HEK293 (cell line): ENCODE results near the gene GNL2.
A peak's percentile ranks its signal among the peaks of the same experiment; 100 is the strongest.

Source experiments
- CTCF ChIA-PET: fragments of 350-600 bp; formaldehyde crosslinking; extraction: SDS; loops from one replicate; lab custom pipeline; 2021; ENCODE audit warnings: antibody characterized with exemption; lab: Yijun Ruan, JAX
- POLR2A ChIA-PET: fragments of 300-600 bp; formaldehyde crosslinking; extraction: SDS; loops from one replicate; lab custom pipeline; 2020; ENCODE audit warnings: antibody characterized with exemption, inconsistent platforms; lab: Yijun Ruan, JAX
- H3K27ac ChIP-seq: fragments of 200-500 bp; sonication (Bioruptor generic); 2 replicates; pipeline ENCODE4 v1.5.1; 2014; ENCODE audit warnings: low read depth, low read length, control low read depth, inconsistent platforms; ENCODE audit errors: extremely low read depth
- H3K36me3 ChIP-seq, 2 experiments: fragments of 200-500 bp in 1 of 2; sonication (Bioruptor generic) in 1 of 2; 1 replicate in 1 of 2; 2 replicates in 1 of 2; pipeline ENCODE4 v1.5.1; 2014 to 2017; ENCODE audit warnings: inconsistent platforms in 2 of 2, low read length in 2 of 2; ENCODE audit not compliant: control insufficient read depth in 2 of 2, insufficient read depth in 1 of 2
- H3K4me1 ChIP-seq: fragments of 200-500 bp; sonication (Bioruptor generic); 2 replicates; pipeline ENCODE4 v1.5.1; 2014; ENCODE audit warnings: mild to moderate bottlenecking, low read length, inconsistent platforms; ENCODE audit not compliant: control insufficient read depth, insufficient read depth
- H3K4me3 ChIP-seq: 2 replicates; pipeline ENCODE4 v1.5.1; 2011; ENCODE audit warnings: low read depth, mild to moderate bottlenecking, control low read depth, low read length, moderate library complexity
- H3K9me3 ChIP-seq: fragments of 200-500 bp; sonication (Bioruptor generic); 2 replicates; pipeline ENCODE4 v1.5.1; 2014; ENCODE audit warnings: low read depth, low read length, inconsistent platforms; ENCODE audit not compliant: control insufficient read depth, insufficient read depth
- CTCF ChIP-seq: fragments of 450-650 bp; formaldehyde crosslinking; IDR thresholded peaks from 2 replicates; pipeline ENCODE4 v1.5.1; 2016; ENCODE audit warnings: missing biosample characterization, missing genetic modification characterization
- FEZF1 ChIP-seq: fragments of 450-650 bp; formaldehyde crosslinking; IDR thresholded peaks from 2 replicates; pipeline ENCODE4 v1.5.1; 2016; ENCODE audit warnings: missing biosample characterization, missing genetic modification characterization
- KLF1 ChIP-seq: fragments of 450-650 bp; formaldehyde crosslinking; IDR thresholded peaks from 2 replicates; pipeline ENCODE4 v1.5.1; 2016; ENCODE audit warnings: missing biosample characterization, missing genetic modification characterization
- ZBTB17 ChIP-seq: fragments of 450-650 bp; formaldehyde crosslinking; IDR thresholded peaks from 2 replicates; pipeline ENCODE4 v1.5.1; 2016; ENCODE audit warnings: missing biosample characterization, missing genetic modification characterization
- ZBTB44 ChIP-seq: fragments of 450-650 bp; IDR thresholded peaks from 2 replicates; pipeline ENCODE4 v1.5.1; 2018; ENCODE audit warnings: missing biosample characterization, mild to moderate bottlenecking, missing genetic modification characterization
- ZBTB8A ChIP-seq: fragments of 450-650 bp; formaldehyde crosslinking; IDR thresholded peaks from 2 replicates; pipeline ENCODE4 v1.5.1; 2016; ENCODE audit warnings: missing biosample characterization, missing genetic modification characterization
- ZEB2 ChIP-seq: fragments of 450-650 bp; formaldehyde crosslinking; IDR thresholded peaks from 2 replicates; pipeline ENCODE4 v1.5.1; 2016; ENCODE audit warnings: missing biosample characterization, missing genetic modification characterization
- ZFP41 ChIP-seq: fragments of 450-650 bp; formaldehyde crosslinking; IDR thresholded peaks from 2 replicates; pipeline ENCODE4 v1.5.1; 2016; ENCODE audit warnings: missing biosample characterization, missing genetic modification characterization, borderline replicate concordance
- ZNF16 ChIP-seq: fragments of 450-650 bp; formaldehyde crosslinking; IDR thresholded peaks from 2 replicates; pipeline ENCODE4 v1.5.1; 2016; ENCODE audit warnings: low read depth, missing biosample characterization, missing genetic modification characterization
- ZNF19 ChIP-seq: fragments of 450-650 bp; formaldehyde crosslinking; IDR thresholded peaks from 2 replicates; pipeline ENCODE4; 2016; ENCODE audit warnings: missing biosample characterization, missing genetic modification characterization, low read depth
- ZNF324 ChIP-seq: fragments of 450-650 bp; formaldehyde crosslinking; IDR thresholded peaks from 2 replicates; pipeline ENCODE4 v1.5.1; 2016; ENCODE audit warnings: missing biosample characterization, missing genetic modification characterization
- ZNF449 ChIP-seq: fragments of 450-650 bp; formaldehyde crosslinking; IDR thresholded peaks from 2 replicates; pipeline ENCODE4 v1.5.1; 2017; ENCODE audit warnings: missing biosample characterization, mild to moderate bottlenecking, missing genetic modification characterization, moderate library complexity
- ZNF513 ChIP-seq: fragments of 450-650 bp; IDR thresholded peaks from 2 replicates; pipeline ENCODE4 v1.5.1; 2018; ENCODE audit warnings: missing biosample characterization, missing genetic modification characterization
- ZNF677 ChIP-seq: fragments of 450-650 bp; IDR thresholded peaks from 2 replicates; pipeline ENCODE4 v1.5.0; 2018; ENCODE audit warnings: missing biosample characterization, mild to moderate bottlenecking, missing genetic modification characterization, moderate library complexity
- ZNF692 ChIP-seq: fragments of 450-650 bp; formaldehyde crosslinking; IDR thresholded peaks from 2 replicates; pipeline ENCODE4 v1.5.1; 2016; ENCODE audit warnings: missing biosample characterization, missing genetic modification characterization

Gene GNL2

GRCh38 chr1:37599940-37600339 is 4.2 kb upstream of the GNL2 start:
- H3K27ac ChIP-seq: no peak overlapping the region
- POLR2A ChIA-PET: interaction anchor here (0.6 kb wide), 1 partner anchor 85 kb away, joined by 7 read pairs; the partner anchor contains the start of gene MEAF6
- no peaks in the 10 kb centered on the region for H3K9me3 ChIP-seq
- H3K4me3 ChIP-seq: no peak overlapping the region
- CTCF ChIA-PET: interaction anchor here (1.3 to 8.2 kb wide), 2 partner anchors 29 to 82 kb away, joined by 3 to 183 read pairs; no protein-coding TSS in a partner anchor
- H3K36me3 ChIP-seq: no peaks in the 10 kb centered on the region
- peaks cover 7% of the 10 kb centered on the region for H3K4me1 ChIP-seq
- peak; percentile 79 for TF ChIP-seq FEZF1
- peak; percentile 87 for TF ChIP-seq ZBTB44 (tag by site-specific recombination)
- no peak for TF ChIP-seq ZNF677

GRCh38 chr1:37596182-37596667 is 488 bp upstream of the GNL2 start:
- TF ChIP-seq ZBTB17 (tag by site-specific recombination) (peak; percentile 41; the same call in 1 of the 2 replicates), ZNF19 (tag by site-specific recombination) (no peak), ZNF513 (tag by site-specific recombination) (no peak), ZBTB8A (0 out of 2 replicates have a peak, but pooled peaks have one; percentile 2), ZNF692 (no peak), CTCF (tag by site-specific recombination) (0 out of 2 replicates have a peak, but pooled peaks have one; percentile 19), ZNF449 (tag by site-specific recombination) (no peak), ZEB2 (tag by site-specific recombination) (0 out of 2 replicates have a peak, but pooled peaks have one; percentile 13), ZFP41 (no peak), KLF1 (tag by site-specific recombination) (no peak), ZNF324 (tag by site-specific recombination) (no peak), ZNF16 (tag by site-specific recombination) (no peak)
- TF ChIP-seq, all 188 proteins: peak for 4
- POLR2A ChIA-PET: interaction anchor here (0.6 to 1.4 kb wide), 7 partner anchors 11 to 203 kb away, joined by 3 to 11 read pairs (median 3); partner anchors contain the start of genes DNALI1, MEAF6 and SNIP1
- H3K9me3 ChIP-seq: no peaks in the 10 kb centered on the region
- peaks cover 7% of the 10 kb centered on the region for H3K4me1 ChIP-seq
- peak overlapping the region; percentile 94 for H3K4me3 ChIP-seq
- no peak overlapping the region for H3K27ac ChIP-seq
- CTCF ChIA-PET: interaction anchor here (0.7 to 1.6 kb wide), 4 partner anchors 8 to 109 kb away, joined by 3 to 6 read pairs (median 4); no protein-coding TSS in a partner anchor
- peaks cover 4 to 28% of the 10 kb centered on the region in 2 experiments for H3K36me3 ChIP-seq
